Left lung (tissue), 10 donors: ENCODE data around the gene DGKD. TPM values are rescaled to one million over a fixed set of nuclear protein-coding genes. Genes with fewer than 3 reads are reported as not detected.
A peak's percentile ranks its signal among the peaks of the same experiment; 100 is the strongest.

Experiments used
- ATAC-seq: fragments of 200-7000 bp; cut with Tn5 transposase; one replicate; pipeline ENCODE4 v1.9.1; 2020; ENCODE audit warnings: moderate library complexity
- DNase-seq, 4 donors: peaks; one replicate each; pipeline ENCODE4 v3.0.0-alpha.2; 2013 to 2020
- H3K27ac ChIP-seq, 2 donors: fragments of 200-600 bp; sonication (generic) in 1 of 2; one replicate each; pipeline versions ENCODE4 v1.5.0 to v1.8.0; 2020 to 2021
- H3K27me3 ChIP-seq, 2 donors: fragments of 200-600 bp; sonication (generic) in 1 of 2; one replicate each; pipeline versions ENCODE4 v1.5.0 to v1.8.0; 2020 to 2021
- H3K36me3 ChIP-seq, 2 donors: fragments of 200-600 bp; sonication (generic) in 1 of 2; one replicate each; pipeline versions ENCODE4 v1.5.0 to v1.8.0; 2020 to 2021
- H3K4me1 ChIP-seq, 2 donors: fragments of 200-600 bp; one replicate each; pipeline ENCODE4 v1.8.0; 2021
- H3K4me3 ChIP-seq, 2 donors: fragments of 200-600 bp; sonication (generic) in 1 of 2; one replicate each; pipeline versions ENCODE4 v1.5.0 to v1.8.0; 2020 to 2021; ENCODE audit warnings: mild to moderate bottlenecking in 1 of 2
- H3K9me3 ChIP-seq, 2 donors: fragments of 200-600 bp; sonication (generic) in 1 of 2; one replicate each; pipeline versions ENCODE4 v1.5.0 to v1.8.0; 2020 to 2021
- intact Hi-C, 2 donors: fragments of 100-400 bp; cut with DNase I; formaldehyde crosslinking; loops; one replicate each; pipeline versions ENCODE4 v1.11.2 to v1.14.2; 2022
- polyA plus RNA-seq, 6 donors: library from polyadenylated mRNA; unstranded; fragments of 120-200 nt; gene quantifications; one replicate each; pipeline ENCODE4 v1.2.1, GENCODE V29; 2013; ENCODE audit not compliant: insufficient read length in 6 of 6
- total RNA-seq, 2 donors: library from RNA; stranded (reverse); fragmentation: NEBNext Ultra II Directional; extraction: Animal tissue kit (Norgen Biotek cat#: 25700); gene quantifications; one replicate each; pipeline ENCODE4 v1.2.1, GENCODE V29; 2021
- TF ChIP-seq, protein P1 (sequence below), 2 donors: fragments of 200-600 bp; sonication (generic) in 1 of 2; IDR thresholded peaks; one replicate each; pipeline versions ENCODE4 v1.5.0 to v1.8.0; 2021; ENCODE audit warnings: antibody characterized with exemption in 2 of 2
- donor health status: DM: no; HTN: yes; CAD: no.
- donor health status: DM: no; HTN: no; CAD: no.

Gene DGKD
- total and polyA plus RNA-seq, 8 donors, result 22.9 to 98.0 (median 32.6) TPM

GRCh38 chr2:233458826-233459225 is 104.5 kb downstream of the DGKD start:
- no peak overlapping the region for H3K4me3 ChIP-seq
- TF ChIP-seq, protein P1, sequence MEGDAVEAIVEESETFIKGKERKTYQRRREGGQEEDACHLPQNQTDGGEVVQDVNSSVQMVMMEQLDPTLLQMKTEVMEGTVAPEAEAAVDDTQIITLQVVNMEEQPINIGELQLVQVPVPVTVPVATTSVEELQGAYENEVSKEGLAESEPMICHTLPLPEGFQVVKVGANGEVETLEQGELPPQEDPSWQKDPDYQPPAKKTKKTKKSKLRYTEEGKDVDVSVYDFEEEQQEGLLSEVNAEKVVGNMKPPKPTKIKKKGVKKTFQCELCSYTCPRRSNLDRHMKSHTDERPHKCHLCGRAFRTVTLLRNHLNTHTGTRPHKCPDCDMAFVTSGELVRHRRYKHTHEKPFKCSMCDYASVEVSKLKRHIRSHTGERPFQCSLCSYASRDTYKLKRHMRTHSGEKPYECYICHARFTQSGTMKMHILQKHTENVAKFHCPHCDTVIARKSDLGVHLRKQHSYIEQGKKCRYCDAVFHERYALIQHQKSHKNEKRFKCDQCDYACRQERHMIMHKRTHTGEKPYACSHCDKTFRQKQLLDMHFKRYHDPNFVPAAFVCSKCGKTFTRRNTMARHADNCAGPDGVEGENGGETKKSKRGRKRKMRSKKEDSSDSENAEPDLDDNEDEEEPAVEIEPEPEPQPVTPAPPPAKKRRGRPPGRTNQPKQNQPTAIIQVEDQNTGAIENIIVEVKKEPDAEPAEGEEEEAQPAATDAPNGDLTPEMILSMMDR (IDR thresholded peaks at IDR 0.05), result no peak
- no peaks in the 10 kb centered on the region for H3K27me3 ChIP-seq
- no peak for ATAC-seq
- H3K4me1 ChIP-seq, result no peaks in the 10 kb centered on the region
- H3K36me3 ChIP-seq, result peaks cover 0 to 99% of the 10 kb centered on the region in 2 donors
- intact Hi-C loops, result no loop called here
- no peak overlapping the region for H3K27ac ChIP-seq
- no peaks in the 10 kb centered on the region for H3K9me3 ChIP-seq
- DNase-seq, result peak in 1 of 4 donors; percentile 64

- Histone ChIP-seq H3K9me3 (no peaks in the 10 kb centered on the region), H3K4me3 (no peak overlapping the region), H3K27ac (no peak overlapping the region), H3K27me3 (no peaks in the 10 kb centered on the region), H3K36me3 (peaks cover 0 to 99% of the 10 kb centered on the region in 2 donors), H3K4me1 (no peaks in the 10 kb centered on the region)
- intact Hi-C loops, result no loop called here
- DNase-seq, result peak in 1 of 4 donors; percentile 37
- ATAC-seq, result no peak
- TF ChIP-seq, protein P1 (IDR thresholded peaks at IDR 0.05), result no peak
Measured at GRCh38 chr2:233459426-233459825, 105.1 kb downstream of the DGKD start.

DNA sequence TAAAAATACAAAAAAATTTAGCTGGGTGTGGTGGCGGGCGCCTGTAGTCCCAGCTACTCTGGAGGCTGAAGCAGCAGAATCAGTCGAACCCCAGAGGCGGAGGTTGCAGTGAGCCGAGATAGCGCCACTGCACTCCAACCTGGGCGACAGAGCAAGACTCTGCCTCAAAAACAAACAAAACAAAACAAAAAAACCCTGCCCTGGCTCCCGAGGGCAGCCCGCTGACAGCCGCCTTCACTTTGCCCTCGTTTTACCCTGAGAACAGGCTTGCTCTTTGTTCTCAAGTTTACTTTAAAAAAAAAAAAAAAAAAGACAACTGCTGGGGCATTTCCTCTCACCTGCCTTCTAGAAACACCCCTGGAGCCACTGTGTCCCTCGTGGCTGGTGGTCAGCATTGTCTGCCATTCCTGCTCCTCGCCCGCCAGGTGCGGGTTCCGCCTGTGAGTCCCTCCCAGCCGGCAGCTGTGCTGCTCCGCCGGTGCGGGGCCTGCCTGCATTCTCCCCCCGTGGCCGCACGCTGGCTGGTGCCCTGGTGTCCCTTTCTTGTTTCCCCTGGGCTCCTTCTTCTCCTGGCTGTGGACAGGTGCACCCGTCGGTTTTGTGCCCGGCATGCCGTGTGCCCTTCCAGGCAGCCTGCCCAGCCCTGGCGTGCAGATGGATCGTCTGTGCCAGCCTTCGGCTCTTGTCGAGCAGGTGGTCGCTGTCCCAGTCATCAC is 106.6 kb downstream of the DGKD start:
- Histone ChIP-seq H3K4me3 (no peak overlapping the region), H3K36me3 (peaks cover 0 to 97% of the 10 kb centered on the region in 2 donors), H3K9me3 (no peaks in the 10 kb centered on the region), H3K27ac (no peak overlapping the region), H3K4me1 (no peaks in the 10 kb centered on the region), H3K27me3 (no peaks in the 10 kb centered on the region)
- ATAC-seq, result no peak
- intact Hi-C loops, result no loop called here
- TF ChIP-seq, protein P1 (IDR thresholded peaks at IDR 0.05), result no peak
- peak in 1 of 4 donors; percentile 79 for DNase-seq

DNA sequence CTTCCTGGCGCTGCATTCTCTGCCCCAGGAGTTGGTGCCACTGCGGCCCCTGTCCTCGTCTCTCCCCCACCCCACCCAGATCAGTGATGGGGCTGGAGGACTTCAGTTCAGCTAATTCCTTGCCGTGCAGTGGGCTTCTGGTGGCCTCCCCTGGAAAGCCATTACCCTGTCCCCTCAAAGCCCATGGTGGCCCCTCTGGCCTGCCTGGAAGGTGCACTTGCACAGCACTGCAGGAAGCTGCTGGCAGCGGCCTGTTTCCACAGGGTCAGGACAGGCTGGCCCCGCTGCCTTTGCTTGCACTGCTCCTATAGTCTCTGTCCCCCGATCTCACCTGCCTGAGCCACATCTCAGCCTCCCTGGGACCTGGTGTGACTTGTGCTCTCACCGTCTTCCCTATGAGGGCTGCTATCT is 107.2 kb downstream of the DGKD start:
- Histone ChIP-seq H3K27ac (no peak overlapping the region), H3K4me1 (no peaks in the 10 kb centered on the region), H3K27me3 (no peaks in the 10 kb centered on the region), H3K9me3 (no peaks in the 10 kb centered on the region), H3K36me3 (peaks cover 0 to 97% of the 10 kb centered on the region in 2 donors), H3K4me3 (no peak overlapping the region)
- peak in 1 of 4 donors; percentile 67 for DNase-seq
- intact Hi-C loops, result no loop called here
- TF ChIP-seq, protein P1 (IDR thresholded peaks at IDR 0.05), result no peak
- ATAC-seq, result no peak

DNA sequence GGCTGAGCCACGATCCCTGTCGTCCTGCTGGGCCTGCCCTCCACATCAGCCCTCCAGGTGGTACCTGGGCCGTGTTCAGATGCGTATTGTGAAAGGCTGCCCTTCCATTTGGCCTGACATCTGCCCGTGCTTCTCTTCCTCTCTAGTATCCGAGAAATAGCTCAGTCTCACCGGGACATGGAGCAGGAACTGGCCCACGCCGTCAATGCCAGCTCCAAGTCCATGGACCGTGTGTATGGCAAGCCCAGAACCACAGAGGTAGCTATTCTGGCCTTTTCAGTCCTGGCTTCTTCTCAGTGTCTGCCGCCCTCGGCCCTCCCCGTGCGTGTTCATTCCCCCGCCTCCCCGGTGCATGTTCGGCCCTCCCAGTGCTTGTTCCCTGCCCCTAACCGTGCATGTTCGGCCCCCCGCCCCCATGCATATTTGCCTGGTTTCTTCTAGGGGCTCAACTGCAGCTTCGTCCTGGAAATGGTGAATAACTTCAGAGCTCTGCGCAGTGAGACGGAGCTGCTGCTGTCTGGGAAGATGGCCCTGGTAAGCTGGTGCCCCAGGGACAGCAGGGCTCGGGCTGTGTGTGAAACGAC is 108.0 kb downstream of the DGKD start:
- DNase-seq, result peak in 1 of 4 donors; percentile 69
- Histone ChIP-seq H3K36me3 (peaks cover 0 to 97% of the 10 kb centered on the region in 2 donors), H3K27ac (no peak overlapping the region), H3K4me1 (no peaks in the 10 kb centered on the region), H3K4me3 (no peak overlapping the region), H3K9me3 (no peaks in the 10 kb centered on the region), H3K27me3 (no peaks in the 10 kb centered on the region)
- intact Hi-C loops, result no loop called here
- TF ChIP-seq, protein P1 (IDR thresholded peaks at IDR 0.05), result no peak
- no peak for ATAC-seq
